Cardiac septum (tissue), 1 donor: ENCODE data around the gene GAB2. TPM values are rescaled to one million over a fixed set of nuclear protein-coding genes. Genes with fewer than 3 reads are reported as not detected.

Source experiments
- DNase-seq: peaks from one replicate; pipeline ENCODE4 v3.0.0-alpha.2; 2020; ENCODE audit warnings: low spot score
- intact Hi-C: fragments of 100-400 bp; cut with DNase I; formaldehyde crosslinking; loops from one replicate; pipeline ENCODE4 v1.14.0; 2022
- total RNA-seq: library from RNA; stranded (reverse); fragmentation: NEBNext Ultra II Directional; extraction: Animal tissue kit (Norgen Biotek cat#: 25700); gene quantifications from one replicate; pipeline ENCODE4 v1.2.1, GENCODE V29; 2021
- donor health status: DM: no; HTN: no; CAD: no.

The GAB2 gene
- total RNA-seq, 1 donor from 2014 or later: 42.9 TPM

- intact Hi-C loops: loop anchor here (5.0 kb wide), 2 partner anchors 67 to 83 kb away; partner anchors contain the start of gene GAB2
- no peak for DNase-seq
These were observed 67.5 kb downstream of the GAB2 start for GRCh38 chr11:78350091-78350645.

- no peak for DNase-seq
- intact Hi-C loops: loop anchor here (5.0 kb wide), 2 partner anchors 68 to 82 kb away; partner anchors contain the start of gene GAB2
These were observed 68.0 kb downstream of the GAB2 start for GRCh38 chr11:78349624-78350023.

GRCh38 chr11:78349114-78349513 is 68.5 kb downstream of the GAB2 start:
- intact Hi-C loops: no loop called here

GRCh38 chr11:78347956-78348355 is 69.7 kb downstream of the GAB2 start:
- intact Hi-C loops: no loop called here

More at GRCh38 chr11:78349114-78349513, 68.5 kb downstream of the GAB2 start:
- no peak for DNase-seq

GRCh38 chr11:78346799-78347198 is 70.8 kb downstream of the GAB2 start:
- intact Hi-C loops: no loop called here
- DNase-seq: no peak

More at GRCh38 chr11:78347956-78348355, 69.7 kb downstream of the GAB2 start:
- DNase-seq: no peak

- intact Hi-C loops: no loop called here
- no peak for DNase-seq
These were observed 72.2 kb downstream of the GAB2 start for GRCh38 chr11:78345450-78345849.

GRCh38 chr11:78344676-78345075 is 72.9 kb downstream of the GAB2 start:
- intact Hi-C loops: no loop called here

GRCh38 chr11:78344094-78344493 is 73.5 kb downstream of the GAB2 start:
- DNase-seq: no peak
- intact Hi-C loops: no loop called here

More at GRCh38 chr11:78344676-78345075, 72.9 kb downstream of the GAB2 start:
- no peak for DNase-seq

- intact Hi-C loops: no loop called here
- DNase-seq: no peak
These were observed 74.3 kb downstream of the GAB2 start for GRCh38 chr11:78343303-78343702.

- no peak for DNase-seq
- intact Hi-C loops: no loop called here
These were observed 75.8 kb downstream of the GAB2 start for GRCh38 chr11:78341841-78342240.

GRCh38 chr11:78340530-78340929 is 77.1 kb downstream of the GAB2 start:
- intact Hi-C loops: no loop called here

GRCh38 chr11:78339945-78340344 is 77.7 kb downstream of the GAB2 start:
- no peak for DNase-seq
- intact Hi-C loops: no loop called here

More at GRCh38 chr11:78340530-78340929, 77.1 kb downstream of the GAB2 start:
- no peak for DNase-seq

GRCh38 chr11:78339483-78339882 is 78.1 kb downstream of the GAB2 start:
- DNase-seq: no peak
- intact Hi-C loops: no loop called here

GRCh38 chr11:78338702-78339101 is 78.9 kb downstream of the GAB2 start:
- intact Hi-C loops: no loop called here
- DNase-seq: no peak

GRCh38 chr11:78338138-78338537 is 79.5 kb downstream of the GAB2 start:
- DNase-seq: no peak

GRCh38 chr11:78337554-78337924 is 80.1 kb downstream of the GAB2 start:
- intact Hi-C loops: no loop called here
- DNase-seq: no peak

More at GRCh38 chr11:78338138-78338537, 79.5 kb downstream of the GAB2 start:
- intact Hi-C loops: no loop called here

- DNase-seq: no peak
- intact Hi-C loops: no loop called here
These were observed 80.6 kb downstream of the GAB2 start for GRCh38 chr11:78336877-78337553.

- intact Hi-C loops: no loop called here
- no peak for DNase-seq
These were observed 83.5 kb downstream of the GAB2 start for GRCh38 chr11:78334109-78334508.

- intact Hi-C loops: no loop called here
- no peak for DNase-seq
These were observed 84.7 kb downstream of the GAB2 start for GRCh38 chr11:78332872-78333271.

GRCh38 chr11:78332174-78332866 is 85.3 kb downstream of the GAB2 start:
- intact Hi-C loops: no loop called here

GRCh38 chr11:78331711-78332110 is 85.9 kb downstream of the GAB2 start:
- intact Hi-C loops: no loop called here

More at GRCh38 chr11:78332174-78332866, 85.3 kb downstream of the GAB2 start:
- DNase-seq: no peak

More at GRCh38 chr11:78331711-78332110, 85.9 kb downstream of the GAB2 start:
- DNase-seq: no peak
